H1 (cell line): Measurements from ENCODE around the gene C22orf23. TPM values are rescaled to one million over a fixed set of nuclear protein-coding genes. Genes with fewer than 3 reads are reported as not detected.

ENCODE experiments used
- CHD2 ChIP-seq: IDR thresholded peaks from 2 replicates; pipeline ENCODE4 v1.6.1; 2012; ENCODE audit warnings: low read length, improper control_type of control experiment
- HDAC2 ChIP-seq, 2 experiments: fragments of 300-600 bp in 1 of 2; sonication (generic) in 1 of 2; IDR thresholded peaks; 2 replicates each; pipeline ENCODE4 v1.6.1; 2011 to 2012; ENCODE audit warnings: low read depth in 2 of 2, low read length in 2 of 2, mild to moderate bottlenecking in 2 of 2, moderate library complexity in 2 of 2, borderline replicate concordance in 1 of 2, inconsistent platforms in 1 of 2
- KDM4A ChIP-seq: IDR thresholded peaks from one replicate; pipeline ENCODE4 v1.7.1; 2012; ENCODE audit warnings: low read depth, mild to moderate bottlenecking, moderate library complexity, low read length, inconsistent platforms; ENCODE audit not compliant: severe bottlenecking
- TAF7 ChIP-seq: optimal IDR thresholded peaks from 2 replicates; pipeline ENCODE3; 2011; ENCODE audit warnings: low read depth, mild to moderate bottlenecking, inconsistent platforms, low read length, moderate library complexity, borderline replicate concordance
- YY1 ChIP-seq: IDR thresholded peaks from 2 replicates; pipeline ENCODE4 v1.6.1; 2011; ENCODE audit warnings: low read depth, mild to moderate bottlenecking, low read length
- polyA plus RNA-seq, 7 experiments: library from polyadenylated mRNA; depleted of rRNA in 3 of 7; stranded (reverse) in 5 of 7; unstranded in 2 of 7; fragments of >200 nt in 5 of 7; fragments of 200-250 nt in 2 of 7; gene quantifications; 1 replicate in 5 of 7; 2 replicates in 1 of 7; 4 replicates in 1 of 7; pipeline versions ENCODE4 v1.2.1 to v1.2.3, GENCODE V29; 2011 to 2013; ENCODE audit warnings: missing spikeins in 2 of 7, mixed read lengths in 2 of 7
- total RNA-seq: library from RNA; stranded (reverse); fragmentation: NEBNext Ultra II Directional; extraction: Animal tissue kit (Norgen Biotek cat#: 25700); gene quantifications from 2 replicates; pipeline ENCODE4 v1.2.1, GENCODE V29; 2021
- TF ChIP-seq, protein P1 (sequence below): IDR thresholded peaks from 2 replicates; pipeline ENCODE4 v1.6.1; 2011; ENCODE audit warnings: low read depth, mild to moderate bottlenecking, low read length; ENCODE audit not compliant: insufficient read depth

The C22orf23 gene
- total and polyA plus RNA-seq, 2 of the 8 experiments (the other 6 are each of a cell fraction or from before 2014, with no cell fraction given) = 0.50 to 0.54 TPM

DNA sequence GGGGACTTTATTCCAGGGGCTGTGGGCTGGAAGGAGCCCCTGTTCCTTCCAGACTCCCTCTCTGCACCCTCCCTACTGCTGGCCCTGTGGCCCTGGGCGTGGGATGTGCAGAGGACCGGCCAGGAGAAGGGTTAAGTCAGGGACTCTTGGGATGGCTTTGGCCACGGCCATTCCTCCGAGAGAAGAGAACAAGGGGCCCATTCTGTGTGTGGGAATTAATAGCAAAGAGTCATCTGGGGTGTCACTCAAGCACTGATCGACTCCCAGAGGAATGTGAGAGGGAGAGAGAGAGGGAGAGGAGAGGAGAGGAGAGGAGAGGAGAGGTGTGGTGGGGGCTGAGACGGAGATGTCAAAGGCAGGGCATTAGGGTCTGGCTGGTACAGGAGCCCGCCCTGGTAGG lies 45.1 kb upstream of the C22orf23 start (continued):
- TF ChIP-seq YY1 = no peak
- TF ChIP-seq KDM4A = no peak
- TF ChIP-seq, protein P1, sequence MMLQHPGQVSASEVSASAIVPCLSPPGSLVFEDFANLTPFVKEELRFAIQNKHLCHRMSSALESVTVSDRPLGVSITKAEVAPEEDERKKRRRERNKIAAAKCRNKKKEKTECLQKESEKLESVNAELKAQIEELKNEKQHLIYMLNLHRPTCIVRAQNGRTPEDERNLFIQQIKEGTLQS = no peak
- no peak for TF ChIP-seq TAF7
- TF ChIP-seq CHD2 = no peak
- no peak for TF ChIP-seq HDAC2 (IDR thresholded peaks at IDR 0.05; ENCODE audit: borderline replicate concordance in 1 of 2, low read depth in 2 of 2, low read length in 2 of 2)
